Panc1 (cell line): ENCODE measurements around the gene KIF18B. TPM values are rescaled to one million over a fixed set of nuclear protein-coding genes. Genes with fewer than 3 reads are reported as not detected.

Source experiments
- ATAC-seq: fragments of 200-7000 bp; cut with Tn5 transposase; 2 replicates; pipeline ENCODE4 v1.9.1; 2020; ENCODE audit warnings: mild to moderate bottlenecking, moderate library complexity
- BruUV-seq: library from RNA; stranded (reverse); fragments of 400-500 nt; replicated peaks from 2 replicates; lab custom pipeline; 2021; lab: Mats Ljungman, UMichigan
- CTCF ChIA-PET: fragments of 300-600 bp; sonication (Branson Sonifier 250); formaldehyde crosslinking; loops from one replicate; lab custom pipeline; 2022; ENCODE audit warnings: antibody characterized with exemption; lab: Charles Lee
- POLR2A ChIA-PET: fragments of 300-600 bp; sonication (Branson Sonifier 250); formaldehyde crosslinking; loops from one replicate; lab custom pipeline; 2022; ENCODE audit warnings: antibody characterized with exemption; lab: Charles Lee
- DNase-seq: peaks from one replicate; pipeline ENCODE4 v3.0.0-alpha.2; 2010; ENCODE audit warnings: low read depth, low spot score
- H3K27ac ChIP-seq: 2 replicates; pipeline ENCODE4 v1.5.1; 2011; ENCODE audit warnings: mild to moderate bottlenecking, low read length, inconsistent platforms
- H3K27me3 ChIP-seq: fragments of 200-500 bp; sonication (Bioruptor generic); 2 replicates; pipeline ENCODE4 v1.6.0; 2014; ENCODE audit warnings: low read length, inconsistent platforms; ENCODE audit not compliant: control insufficient read depth, insufficient read depth
- H3K36me3 ChIP-seq: fragments of 200-500 bp; sonication (Bioruptor generic); 2 replicates; pipeline ENCODE4 v1.5.1; 2014; ENCODE audit warnings: inconsistent platforms, mild to moderate bottlenecking, low read length, moderate library complexity; ENCODE audit not compliant: control insufficient read depth, insufficient read depth
- H3K4me1 ChIP-seq: 2 replicates; pipeline ENCODE4 v1.5.1; 2011; ENCODE audit warnings: inconsistent platforms, mild to moderate bottlenecking, low read length, moderate library complexity; ENCODE audit not compliant: control insufficient read depth, insufficient read depth
- H3K4me3 ChIP-seq, 2 experiments: 2 replicates each; pipeline ENCODE4 v1.5.1; 2011 to 2012; ENCODE audit warnings: low read depth in 2 of 2, low read length in 2 of 2, mild to moderate bottlenecking in 2 of 2, inconsistent platforms in 1 of 2, moderate library complexity in 1 of 2
- H3K9me3 ChIP-seq: fragments of 200-500 bp; sonication (Bioruptor generic); 2 replicates; pipeline ENCODE4 v1.5.1; 2014; ENCODE audit warnings: low read depth, mild to moderate bottlenecking, inconsistent platforms, low read length, moderate library complexity; ENCODE audit not compliant: control insufficient read depth, insufficient read depth
- CTCF ChIP-seq: fragments of 450-650 bp; IDR thresholded peaks from 2 replicates; pipeline ENCODE4 v1.5.1; 2017; ENCODE audit warnings: mild to moderate bottlenecking
- POLR2AphosphoS5 ChIP-seq: IDR thresholded peaks from 2 replicates; pipeline ENCODE4 v1.6.1; 2012; ENCODE audit warnings: mild to moderate bottlenecking, low read depth, low read length, moderate library complexity
- REST ChIP-seq, 2 experiments: IDR thresholded peaks; 2 replicates each; pipeline ENCODE4 v1.6.1; 2011 to 2012; ENCODE audit warnings: low read depth in 2 of 2, control low read depth in 1 of 2, low read length in 1 of 2, mild to moderate bottlenecking in 1 of 2, moderate library complexity in 1 of 2; ENCODE audit not compliant: insufficient read depth in 1 of 2
- SIN3A ChIP-seq: IDR thresholded peaks from 2 replicates; pipeline ENCODE4 v1.6.1; 2012; ENCODE audit warnings: low read depth, mild to moderate bottlenecking, low read length, moderate library complexity, borderline replicate concordance; ENCODE audit not compliant: insufficient read depth
- TCF7L2 ChIP-seq: IDR thresholded peaks from 2 replicates; pipeline ENCODE4 v1.6.1; 2011; ENCODE audit warnings: mild to moderate bottlenecking, low read depth, low read length, inconsistent platforms
- in situ Hi-C: cut with HindIII; loops from 2 replicates; pipeline ENCODE4 v1.10.0; 2016; ENCODE audit warnings: low sequenced_read_pairs, low pct_unique_long_range_greater_than_20kb
- intact Hi-C: fragments of 100-400 bp; cut with micrococcal nuclease; formaldehyde crosslinking; loops from one replicate; pipeline ENCODE4 v1.10.0; 2022; ENCODE audit not compliant: unreplicated experiment
- total RNA-seq: library from RNA; stranded (reverse); gene quantifications from one replicate; pipeline ENCODE4 v1.2.1, GENCODE V29; 2021; ENCODE audit not compliant: unreplicated experiment

Gene KIF18B
- total RNA-seq, 1 experiment from 2014 or later, result 31.3 TPM

GRCh38 chr17:44928136-44928535 is 19.4 kb downstream of the KIF18B start:
- in situ Hi-C loops, result no loop called here
- Histone ChIP-seq H3K27me3 (no peaks in the 10 kb centered on the region), H3K27ac (no peak overlapping the region), H3K4me1 (no peaks in the 10 kb centered on the region), H3K36me3 (peaks cover 2% of the 10 kb centered on the region; the same call in 1 of the 2 replicates), H3K9me3 (no peaks in the 10 kb centered on the region), H3K4me3 (no peak overlapping the region)
- no TSS peak for BruUV-seq
- ChIA-PET POLR2A (no interaction called here), CTCF (no interaction called here)
- intact Hi-C loops, result no loop called here
- TF ChIP-seq SIN3A, result no peak
- TF ChIP-seq CTCF, result no peak
- TF ChIP-seq TCF7L2, result no peak
- no peak for TF ChIP-seq POLR2AphosphoS5
- no peak for TF ChIP-seq REST (IDR thresholded peaks at IDR 0.05; ENCODE audit: insufficient read depth in 1 of 2, low read depth in 2 of 2, low read length in 1 of 2)
- no peak for DNase-seq
- ATAC-seq, result no peak

GRCh38 chr17:44927696-44928095 is 19.9 kb downstream of the KIF18B start:
- H3K4me3 ChIP-seq, result no peak overlapping the region
- H3K36me3 ChIP-seq, result peaks cover 2% of the 10 kb centered on the region; the same call in 1 of the 2 replicates
- no peaks in the 10 kb centered on the region for H3K4me1 ChIP-seq
- no peaks in the 10 kb centered on the region for H3K27me3 ChIP-seq
- ChIA-PET CTCF (no interaction called here), POLR2A (no interaction called here)
- no peaks in the 10 kb centered on the region for H3K9me3 ChIP-seq
- no peak for TF ChIP-seq TCF7L2
- no peak for TF ChIP-seq REST (IDR thresholded peaks at IDR 0.05; ENCODE audit: insufficient read depth in 1 of 2, low read depth in 2 of 2, low read length in 1 of 2)
- no peak for TF ChIP-seq SIN3A
- TF ChIP-seq POLR2AphosphoS5, result no peak
- no peak for TF ChIP-seq CTCF
- no peak for DNase-seq
- no peak for ATAC-seq
- H3K27ac ChIP-seq, result no peak overlapping the region
- no TSS peak for BruUV-seq
- intact Hi-C loops (no loop called here), in situ Hi-C loops (no loop called here)
